ENCODE results near the gene TPSB2.

GRCh38 chr16:1189455-1189854 is 40.5 kb downstream of the TPSB2 start:
- TF ChIP-seq CREB1 (IDR thresholded peaks at IDR 0.05; ENCODE audit: low read depth) (no peak), MAX (IDR thresholded peaks at IDR 0.05) (no peak), TAF1 (IDR thresholded peaks at IDR 0.05; ENCODE audit: low read depth) (no peak)

Measured in Ishikawa (cell line).